Activated CD4-positive, alpha-beta T cell treated with anti-CD3 and anti-CD28 coated beads, Interleukin-2, amount 10 ng/mL, durations not matched to agents 24 days and 14 days (primary cell): Measurements from ENCODE around the gene TMED10. TPM values are rescaled to one million over a fixed set of nuclear protein-coding genes. Genes with fewer than 3 reads are reported as not detected.

Experiments used
- DNase-seq: peaks from one replicate; pipeline ENCODE4 v3.0.0; 2022
- H3K27ac Mint-ChIP-seq: one replicate; pipeline ENCODE4 v1.8.0; 2022; ENCODE audit warnings: mild to moderate bottlenecking, mixed read lengths
- H3K27me3 Mint-ChIP-seq: one replicate; pipeline ENCODE4 v1.8.0; 2022; ENCODE audit warnings: mixed read lengths
- H3K36me3 Mint-ChIP-seq: one replicate; pipeline ENCODE4 v1.8.0; 2022; ENCODE audit warnings: low read depth, mild to moderate bottlenecking, mixed read lengths
- H3K4me1 Mint-ChIP-seq: one replicate; pipeline ENCODE4 v1.8.0; 2021; ENCODE audit warnings: mixed read lengths
- H3K4me3 Mint-ChIP-seq: one replicate; pipeline ENCODE4 v1.8.0; 2022; ENCODE audit warnings: mild to moderate bottlenecking, moderate library complexity, mixed read lengths
- H3K9me3 Mint-ChIP-seq: one replicate; pipeline ENCODE4 v1.8.0; 2021; ENCODE audit warnings: mixed read lengths
- intact Hi-C: fragments of 100-400 bp; cut with micrococcal nuclease; formaldehyde crosslinking; loops from one replicate; pipeline ENCODE4 v1.15.1; 2023
- total RNA-seq: library from RNA; stranded (reverse); gene quantifications from 2 replicates; pipeline ENCODE4 v1.2.3, GENCODE V29; 2022

Gene TMED10
- total RNA-seq, 1 donor from 2014 or later, result 192 TPM

GRCh38 chr14:75204116-75204515, 27.7 kb upstream of the TMED10 start:
- peaks cover 11% of the 10 kb centered on the region for H3K27me3 Mint-ChIP-seq
- no peak overlapping the region for H3K27ac Mint-ChIP-seq
- intact Hi-C loops, result no loop called here
- H3K4me3 Mint-ChIP-seq, result no peak overlapping the region
- peak; percentile 64 for DNase-seq
- peaks cover 28% of the 10 kb centered on the region for H3K4me1 Mint-ChIP-seq
- H3K36me3 Mint-ChIP-seq, result peaks cover 3% of the 10 kb centered on the region
- no peaks in the 10 kb centered on the region for H3K9me3 Mint-ChIP-seq

- no peak overlapping the region for H3K27ac Mint-ChIP-seq
- peaks cover 3% of the 10 kb centered on the region for H3K36me3 Mint-ChIP-seq
- intact Hi-C loops, result no loop called here
- no peaks in the 10 kb centered on the region for H3K9me3 Mint-ChIP-seq
- H3K4me3 Mint-ChIP-seq, result no peak overlapping the region
- H3K27me3 Mint-ChIP-seq, result peaks cover 10% of the 10 kb centered on the region
- no peak for DNase-seq
- H3K4me1 Mint-ChIP-seq, result peaks cover 28% of the 10 kb centered on the region
Observed at GRCh38 chr14:75202657-75203056, 26.2 kb upstream of the TMED10 start.

- intact Hi-C loops, result no loop called here
- Mint-ChIP-seq H3K36me3 (peaks cover 3% of the 10 kb centered on the region), H3K4me1 (peaks cover 21% of the 10 kb centered on the region), H3K4me3 (no peak overlapping the region), H3K9me3 (no peaks in the 10 kb centered on the region), H3K27me3 (peaks cover 10% of the 10 kb centered on the region), H3K27ac (no peak overlapping the region)
- no peak for DNase-seq
Observed at GRCh38 chr14:75201087-75201486, 24.7 kb upstream of the TMED10 start.

- H3K27ac Mint-ChIP-seq, result no peak overlapping the region
- H3K9me3 Mint-ChIP-seq, result no peaks in the 10 kb centered on the region
- H3K27me3 Mint-ChIP-seq, result peaks cover 10% of the 10 kb centered on the region
- no peak for DNase-seq
- peaks cover 15% of the 10 kb centered on the region for H3K4me1 Mint-ChIP-seq
- H3K4me3 Mint-ChIP-seq, result no peak overlapping the region
- no peaks in the 10 kb centered on the region for H3K36me3 Mint-ChIP-seq
- intact Hi-C loops, result no loop called here
Observed at GRCh38 chr14:75200451-75200850, 24.0 kb upstream of the TMED10 start.

GRCh38 chr14:75198291-75198933, 22.0 kb upstream of the TMED10 start:
- Mint-ChIP-seq H3K9me3 (no peaks in the 10 kb centered on the region), H3K4me3 (no peak overlapping the region), H3K27me3 (peaks cover 12% of the 10 kb centered on the region), H3K4me1 (peaks cover 7% of the 10 kb centered on the region), H3K36me3 (no peaks in the 10 kb centered on the region), H3K27ac (no peak overlapping the region)
- no peak for DNase-seq
- intact Hi-C loops, result no loop called here

DNA sequence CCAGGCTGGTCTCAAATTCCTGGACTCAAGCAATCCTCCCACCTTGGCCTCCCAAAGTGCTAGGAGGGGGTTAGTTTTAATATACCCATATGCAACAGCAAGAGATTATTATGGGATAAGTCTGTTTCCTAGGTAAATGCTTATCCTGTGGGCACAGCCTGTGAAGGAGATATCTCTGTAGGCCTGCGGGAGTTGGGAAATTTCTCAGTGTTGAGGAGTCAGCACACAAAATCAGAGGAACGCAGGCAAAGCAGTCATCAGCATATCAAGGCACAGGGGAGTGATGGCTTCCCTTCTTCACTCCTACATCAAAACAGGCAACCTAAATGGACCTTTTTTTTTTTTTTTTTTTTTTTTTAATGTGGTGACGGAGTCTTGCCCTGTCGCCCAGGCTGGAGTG, 20.9 kb upstream of the TMED10 start:
- Mint-ChIP-seq H3K9me3 (no peaks in the 10 kb centered on the region), H3K4me3 (no peak overlapping the region), H3K27me3 (peaks cover 12% of the 10 kb centered on the region), H3K27ac (no peak overlapping the region), H3K36me3 (no peaks in the 10 kb centered on the region), H3K4me1 (peaks cover 7% of the 10 kb centered on the region)
- intact Hi-C loops, result no loop called here
- DNase-seq, result no peak

DNA sequence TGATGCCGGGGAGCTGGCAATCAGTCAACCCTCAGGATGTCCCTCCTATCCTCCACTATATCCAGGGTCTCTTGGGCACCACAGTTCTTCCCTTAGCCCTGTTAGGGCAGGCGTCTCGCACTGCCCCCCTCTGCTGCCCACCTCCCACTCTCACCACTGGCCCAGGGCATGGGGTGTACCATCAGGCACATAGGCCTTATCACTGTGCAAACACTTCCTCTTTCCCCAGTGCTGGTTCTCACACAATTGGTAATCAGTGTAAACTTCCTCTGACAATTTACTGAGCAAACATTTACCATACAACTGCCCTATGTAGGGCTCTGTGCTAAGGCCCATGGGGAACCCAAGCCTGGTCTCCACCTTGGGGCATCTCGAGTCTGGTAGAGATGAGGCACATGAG, 20.1 kb upstream of the TMED10 start:
- intact Hi-C loops, result no loop called here
- H3K4me3 Mint-ChIP-seq, result no peak overlapping the region
- no peak overlapping the region for H3K27ac Mint-ChIP-seq
- no peaks in the 10 kb centered on the region for H3K36me3 Mint-ChIP-seq
- H3K27me3 Mint-ChIP-seq, result peaks cover 12% of the 10 kb centered on the region
- H3K9me3 Mint-ChIP-seq, result no peaks in the 10 kb centered on the region
- H3K4me1 Mint-ChIP-seq, result peaks cover 7% of the 10 kb centered on the region
- DNase-seq, result no peak

DNA sequence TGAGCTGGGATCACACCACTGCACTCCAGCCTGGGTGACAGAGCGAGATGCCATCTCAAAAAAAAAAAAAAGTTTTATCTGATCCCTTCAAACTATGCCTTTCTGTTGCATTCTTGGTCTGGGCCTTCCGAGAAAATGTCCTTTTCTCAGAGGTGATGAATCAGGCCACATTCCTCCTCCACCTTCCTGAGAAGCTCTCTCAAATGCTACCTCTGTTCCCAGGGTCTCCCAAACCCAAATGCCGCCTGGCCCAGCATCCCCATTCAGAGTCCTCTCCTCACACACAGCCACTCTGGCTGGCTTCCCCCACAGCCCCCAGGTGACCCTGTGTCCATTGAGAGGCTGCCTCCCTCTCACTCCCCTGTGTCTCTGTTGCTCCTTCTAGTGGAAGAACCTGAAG, 19.7 kb upstream of the TMED10 start:
- Mint-ChIP-seq H3K27me3 (peaks cover 10% of the 10 kb centered on the region), H3K9me3 (no peaks in the 10 kb centered on the region), H3K27ac (no peak overlapping the region), H3K36me3 (no peaks in the 10 kb centered on the region), H3K4me3 (no peak overlapping the region), H3K4me1 (peaks cover 7% of the 10 kb centered on the region)
- DNase-seq, result no peak
- intact Hi-C loops, result no loop called here

GRCh38 chr14:75191100-75191499, 14.7 kb upstream of the TMED10 start:
- Mint-ChIP-seq H3K36me3 (no peaks in the 10 kb centered on the region), H3K27ac (no peak overlapping the region), H3K27me3 (peaks cover 18% of the 10 kb centered on the region), H3K9me3 (peaks cover 3% of the 10 kb centered on the region), H3K4me1 (peaks cover 3% of the 10 kb centered on the region), H3K4me3 (no peak overlapping the region)
- intact Hi-C loops, result no loop called here
- no peak for DNase-seq

DNA sequence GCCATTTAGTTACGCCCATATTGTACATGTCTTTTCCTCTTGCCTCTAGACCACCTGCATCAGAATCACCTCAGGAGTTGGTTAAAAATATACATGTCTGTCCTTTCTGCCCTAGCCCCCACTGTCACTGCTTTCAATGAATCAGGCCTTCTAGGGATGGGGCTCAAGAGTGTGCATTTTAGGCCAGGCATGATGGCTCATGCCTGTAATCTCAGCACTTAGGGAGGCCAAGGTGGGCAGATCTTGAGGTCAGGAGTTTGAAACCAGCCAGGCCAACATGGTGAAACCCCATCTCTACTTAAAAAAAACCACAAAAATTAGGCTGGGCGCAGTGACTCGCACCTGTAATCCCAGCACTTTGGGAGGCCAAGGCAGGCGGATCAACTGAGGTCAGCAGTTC, 13.6 kb upstream of the TMED10 start:
- no peak overlapping the region for H3K27ac Mint-ChIP-seq
- no peak for DNase-seq
- peaks cover 19% of the 10 kb centered on the region for H3K27me3 Mint-ChIP-seq
- no peaks in the 10 kb centered on the region for H3K36me3 Mint-ChIP-seq
- intact Hi-C loops, result no loop called here
- peaks cover 3% of the 10 kb centered on the region for H3K9me3 Mint-ChIP-seq
- H3K4me3 Mint-ChIP-seq, result no peak overlapping the region
- H3K4me1 Mint-ChIP-seq, result peaks cover 3% of the 10 kb centered on the region

DNA sequence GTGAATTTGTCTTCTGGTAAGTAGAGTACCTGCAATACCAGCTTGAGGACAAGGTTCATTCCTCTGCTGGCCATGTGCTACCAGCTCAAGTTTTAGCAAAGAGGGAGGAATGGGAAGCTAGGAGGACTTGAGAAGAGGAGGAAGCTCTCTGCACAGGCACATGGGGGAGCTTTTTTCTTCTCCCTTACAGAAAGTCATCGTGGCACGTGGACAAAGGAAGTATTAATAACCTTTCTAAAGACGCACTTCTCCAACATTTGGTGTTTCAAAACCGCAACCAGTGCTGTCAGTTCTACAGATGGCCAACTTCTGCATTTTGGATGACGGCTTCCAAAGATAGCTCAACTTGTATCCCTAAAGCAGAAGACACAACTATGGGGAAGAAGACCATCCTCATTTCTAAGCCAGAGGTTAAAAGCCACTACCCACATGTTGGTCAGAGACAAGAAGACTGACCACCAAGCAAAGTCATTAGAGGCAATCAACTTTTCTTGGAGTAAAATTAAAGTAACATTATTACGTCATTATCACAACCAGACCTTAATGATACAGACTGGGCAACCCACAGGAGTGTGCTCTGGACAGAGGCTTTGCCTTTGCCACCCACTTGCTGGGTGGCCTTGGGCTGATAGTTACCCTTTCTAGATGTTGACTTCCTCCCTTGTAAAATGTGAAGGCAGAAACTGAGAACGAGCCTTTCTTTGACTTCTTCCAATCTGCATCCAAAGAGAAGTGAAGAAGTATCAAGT, 12.3 kb upstream of the TMED10 start:
- DNase-seq, result no peak
- peak overlapping the region; percentile 19 for H3K27ac Mint-ChIP-seq
- H3K36me3 Mint-ChIP-seq, result no peaks in the 10 kb centered on the region
- H3K4me3 Mint-ChIP-seq, result no peak overlapping the region
- intact Hi-C loops, result no loop called here
- H3K27me3 Mint-ChIP-seq, result peaks cover 16% of the 10 kb centered on the region
- peaks cover 5% of the 10 kb centered on the region for H3K4me1 Mint-ChIP-seq
- peaks cover 3% of the 10 kb centered on the region for H3K9me3 Mint-ChIP-seq

- DNase-seq, result no peak
- peaks cover 5% of the 10 kb centered on the region for H3K4me1 Mint-ChIP-seq
- no peaks in the 10 kb centered on the region for H3K36me3 Mint-ChIP-seq
- no peak overlapping the region for H3K27ac Mint-ChIP-seq
- intact Hi-C loops, result no loop called here
- H3K9me3 Mint-ChIP-seq, result peaks cover 3% of the 10 kb centered on the region
- H3K4me3 Mint-ChIP-seq, result no peak overlapping the region
- H3K27me3 Mint-ChIP-seq, result peaks cover 18% of the 10 kb centered on the region
Observed at GRCh38 chr14:75188086-75188485, 11.7 kb upstream of the TMED10 start.

DNA sequence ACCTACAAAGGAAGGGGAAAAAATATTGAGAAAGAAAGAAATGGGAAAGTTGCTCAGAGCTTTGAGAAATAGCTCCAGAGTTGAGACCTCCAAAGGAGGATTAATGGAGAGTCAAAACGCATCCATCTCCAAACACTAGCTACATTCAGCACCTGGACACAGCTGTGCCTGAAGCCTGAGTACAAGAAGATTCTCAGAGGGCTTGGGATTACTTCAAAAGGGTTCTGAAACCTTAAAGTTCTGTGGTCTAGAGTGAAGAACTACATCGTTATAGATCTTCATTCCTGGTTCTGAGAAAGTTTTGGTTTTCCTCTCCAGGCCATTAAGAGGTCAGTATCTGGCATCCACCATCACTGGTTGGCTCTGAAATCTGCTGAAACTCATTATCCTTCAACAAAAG, 10.5 kb upstream of the TMED10 start:
- intact Hi-C loops, result no loop called here

DNA sequence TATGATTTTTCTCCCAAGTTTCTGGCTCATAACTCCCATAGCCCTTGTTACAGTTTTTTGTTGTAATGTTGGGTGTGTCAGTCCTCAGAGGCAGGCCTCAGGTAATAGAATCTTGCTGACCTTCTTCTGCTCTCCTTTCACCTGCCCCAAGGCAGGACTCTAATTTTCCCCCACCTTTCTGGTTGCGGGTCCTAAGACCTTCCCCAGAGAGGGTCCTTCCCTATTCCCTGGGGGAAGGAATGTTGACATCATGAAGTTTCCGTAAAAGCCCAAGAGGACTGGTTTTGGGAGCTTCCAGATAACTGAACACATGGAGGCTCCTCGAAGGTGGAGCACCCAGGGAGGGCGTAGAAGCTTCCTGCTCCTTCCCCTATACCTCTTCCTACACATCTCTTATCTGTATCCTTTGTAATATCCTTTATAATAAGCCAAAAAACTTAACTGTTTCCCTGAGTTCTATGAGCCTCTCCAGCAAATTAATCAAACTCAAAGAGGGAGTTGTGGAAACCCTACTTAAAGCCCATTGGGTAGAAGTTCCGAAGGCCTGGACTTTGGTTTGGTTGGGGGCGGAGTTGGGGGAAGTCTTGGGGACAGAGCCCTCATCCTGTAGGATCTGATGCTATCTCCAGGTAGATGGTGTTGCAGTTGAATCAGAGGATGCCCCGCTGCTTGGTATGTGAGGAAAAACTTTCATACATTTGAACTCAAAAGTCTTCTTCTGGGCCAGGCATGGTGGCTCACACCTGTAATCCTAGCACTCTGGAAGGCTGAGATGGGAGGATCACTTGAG, 9.0 kb upstream of the TMED10 start:
- intact Hi-C loops, result no loop called here
- Mint-ChIP-seq H3K27ac (no peak overlapping the region), H3K4me1 (peaks cover 5% of the 10 kb centered on the region), H3K27me3 (peaks cover 28% of the 10 kb centered on the region), H3K36me3 (no peaks in the 10 kb centered on the region), H3K9me3 (peaks cover 3% of the 10 kb centered on the region), H3K4me3 (no peak overlapping the region)
- no peak for DNase-seq

More for the DNA sequence above, 10.5 kb upstream of the TMED10 start:
- Mint-ChIP-seq H3K27ac (no peak overlapping the region), H3K4me1 (peaks cover 5% of the 10 kb centered on the region), H3K36me3 (no peaks in the 10 kb centered on the region), H3K9me3 (peaks cover 3% of the 10 kb centered on the region), H3K27me3 (peaks cover 23% of the 10 kb centered on the region), H3K4me3 (no peak overlapping the region)
- DNase-seq, result no peak
